Measurements from ENCODE around the gene GGA2.

The GGA2 gene

GRCh38 chr16:23501291-23501690, 9.0 kb downstream of the GGA2 start:
- TF ChIP-seq FOXP2 (optimal IDR thresholded peaks at IDR 0.05; ENCODE audit: borderline replicate concordance, extremely low read depth, extremely low read length, insufficient read depth) (no peak), REST (IDR thresholded peaks at IDR 0.05; ENCODE audit: insufficient read depth in 1 of 2, low read depth in 2 of 2, low read length in 2 of 2) (no peak), TAF1 (IDR thresholded peaks at IDR 0.05; ENCODE audit: borderline replicate concordance, insufficient read depth, low read length) (no peak), POLR2AphosphoS5 (IDR thresholded peaks at IDR 0.05; ENCODE audit: low read depth, low read length) (no peak), SIN3A (IDR thresholded peaks at IDR 0.05; ENCODE audit: borderline replicate concordance, insufficient read depth, low read length) (no peak)

GRCh38 chr16:23500862-23501225, 9.4 kb downstream of the GGA2 start:
- TF ChIP-seq FOXP2 (optimal IDR thresholded peaks at IDR 0.05; ENCODE audit: borderline replicate concordance, extremely low read depth, extremely low read length, insufficient read depth), result no peak
- no peak for TF ChIP-seq REST (IDR thresholded peaks at IDR 0.05; ENCODE audit: insufficient read depth in 1 of 2, low read depth in 2 of 2, low read length in 2 of 2)
- no peak for TF ChIP-seq POLR2AphosphoS5 (IDR thresholded peaks at IDR 0.05; ENCODE audit: low read depth, low read length)
- no peak for TF ChIP-seq SIN3A (IDR thresholded peaks at IDR 0.05; ENCODE audit: borderline replicate concordance, insufficient read depth, low read length)
- no peak for TF ChIP-seq TAF1 (IDR thresholded peaks at IDR 0.05; ENCODE audit: borderline replicate concordance, insufficient read depth, low read length)

- no peak for TF ChIP-seq FOXP2 (optimal IDR thresholded peaks at IDR 0.05; ENCODE audit: borderline replicate concordance, extremely low read depth, extremely low read length, insufficient read depth)
- no peak for TF ChIP-seq REST (IDR thresholded peaks at IDR 0.05; ENCODE audit: insufficient read depth in 1 of 2, low read depth in 2 of 2, low read length in 2 of 2)
- no peak for TF ChIP-seq TAF1 (IDR thresholded peaks at IDR 0.05; ENCODE audit: borderline replicate concordance, insufficient read depth, low read length)
- TF ChIP-seq POLR2AphosphoS5 (IDR thresholded peaks at IDR 0.05; ENCODE audit: low read depth, low read length), result no peak
- no peak for TF ChIP-seq SIN3A (IDR thresholded peaks at IDR 0.05; ENCODE audit: borderline replicate concordance, insufficient read depth, low read length)
Observed at GRCh38 chr16:23500212-23500861, 10.0 kb downstream of the GGA2 start.

- TF ChIP-seq TAF1 (IDR thresholded peaks at IDR 0.05; ENCODE audit: borderline replicate concordance, insufficient read depth, low read length) (no peak), REST (IDR thresholded peaks at IDR 0.05; ENCODE audit: insufficient read depth in 1 of 2, low read depth in 2 of 2, low read length in 2 of 2) (no peak), FOXP2 (optimal IDR thresholded peaks at IDR 0.05; ENCODE audit: borderline replicate concordance, extremely low read depth, extremely low read length, insufficient read depth) (no peak), POLR2AphosphoS5 (IDR thresholded peaks at IDR 0.05; ENCODE audit: low read depth, low read length) (no peak), SIN3A (IDR thresholded peaks at IDR 0.05; ENCODE audit: borderline replicate concordance, insufficient read depth, low read length) (no peak)
Observed at GRCh38 chr16:23499801-23500200, 10.5 kb downstream of the GGA2 start.
